Psoas muscle (tissue), 8 donors: ENCODE data around the gene BIRC7. TPM values are rescaled to one million over a fixed set of nuclear protein-coding genes. Genes with fewer than 3 reads are reported as not detected.

Experiments used
- ATAC-seq, 4 donors: fragments of 200-7000 bp; cut with Tn5 transposase; one replicate each; pipeline ENCODE4 v1.9.1; 2020; ENCODE audit warnings: moderate library complexity in 3 of 4, mild to moderate bottlenecking in 2 of 4
- DNase-seq, 2 donors: peaks; one replicate each; pipeline ENCODE4 v3.0.0-alpha.2; 2020
- H3K27ac ChIP-seq: fragments of 200-600 bp; one replicate; pipeline ENCODE4 v1.8.0; 2022
- H3K27me3 ChIP-seq, 3 donors: fragments of 200-600 bp in 1 of 3; one replicate each; pipeline versions ENCODE4 v1.6.1 to v1.8.0; 2013 to 2022; ENCODE audit warnings: low read length in 2 of 3, mild to moderate bottlenecking in 2 of 3, moderate library complexity in 1 of 3; ENCODE audit not compliant: insufficient read depth in 3 of 3
- H3K36me3 ChIP-seq, 2 donors: fragments of 200-600 bp in 1 of 2; one replicate each; pipeline versions ENCODE4 v1.6.1 to v1.8.0; 2013 to 2022; ENCODE audit warnings: low read depth in 1 of 2, mild to moderate bottlenecking in 1 of 2, moderate library complexity in 1 of 2; ENCODE audit not compliant: insufficient read depth in 1 of 2
- H3K4me1 ChIP-seq: fragments of 200-600 bp; one replicate; pipeline ENCODE4 v1.8.0; 2022
- H3K4me3 ChIP-seq: fragments of 200-600 bp; one replicate; pipeline ENCODE4 v1.8.0; 2022; ENCODE audit warnings: mild to moderate bottlenecking
- H3K9me3 ChIP-seq: fragments of 200-600 bp; one replicate; pipeline ENCODE4 v1.8.0; 2022
- WGBS, 3 donors: extraction: QIAGEN DNeasy Blood & Tissue Kit; methylation state at CpG; one replicate each; pipeline versions ENCODE4 v1.1.6 to v1.1.7; 2013; 5-methylcytosine and 5-hydroxymethylcytosine counted together
- intact Hi-C, 2 donors: fragments of 100-400 bp; cut with DNase I; formaldehyde crosslinking; loops; one replicate each; pipeline versions ENCODE4 v1.11.0 to v1.14.2; 2022
- polyA plus RNA-seq, 3 donors: library from polyadenylated mRNA; stranded (reverse); fragments of 200-250 nt; gene quantifications; one replicate each; pipeline ENCODE4 v1.2.3, GENCODE V29; 2013
- total RNA-seq, 4 donors: library from RNA; stranded (reverse); fragmentation: NEBNext Ultra II Directional in 2 of 4; extraction: Animal tissue kit (Norgen Biotek cat#: 25700) in 2 of 4; gene quantifications; one replicate each; pipeline versions ENCODE4 v1.2.1 to v1.2.4, GENCODE V29; 2021 to 2023
- TF ChIP-seq, protein P1 (sequence below): fragments of 200-600 bp; IDR thresholded peaks from one replicate; pipeline ENCODE4 v1.8.0; 2022; ENCODE audit warnings: antibody characterized with exemption
- donor health status: healthy with polysubstance abuse.
- donor health status: DM: no; HTN: no; CAD: no; lungs with moderate emphysema.
- donor health status: Bipolar disorder and iron deficiency.
- donor health status: healthy.
- donor health status: DM: yes; HTN: yes; CAD: no.
- donor health status: DM: no; HTN: no; CAD: no.
- donor health status: DM: no; HTN: no; CAD: no.
- donor health status: DM: yes; HTN: yes; CAD: no.

The BIRC7 gene
- total and polyA plus RNA-seq, 7 donors, result 0.04 TPM; not detected in 6

DNA sequence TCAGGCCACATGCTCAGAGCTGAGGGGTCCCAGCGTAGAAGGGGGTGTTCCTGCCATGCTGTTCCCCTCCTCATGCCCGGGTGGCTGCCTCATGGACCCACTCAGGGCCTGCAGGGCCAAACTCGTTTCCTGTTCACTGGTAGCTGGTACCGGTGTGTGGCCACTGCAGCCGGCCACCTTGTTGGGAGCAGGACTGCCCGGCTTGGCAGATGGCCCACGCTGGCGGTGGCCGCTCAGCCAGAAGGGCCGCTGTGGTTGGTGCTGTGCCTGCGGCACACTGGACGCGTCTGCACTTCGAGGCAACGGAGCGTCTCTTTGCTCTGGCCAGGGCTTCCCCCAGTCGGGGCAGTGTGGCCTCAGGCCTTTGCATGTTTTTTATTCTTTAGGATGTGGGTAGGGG is 47.2 kb downstream of the BIRC7 start:
- intact Hi-C loops, result loop anchor here in 1 of 2 donors (5.0 kb wide), 1 partner anchor 61 kb away; no protein-coding TSS in a partner anchor
- H3K27ac ChIP-seq, result no peak overlapping the region
- WGBS, 3 donors, result 90 to 92% (median 90%) methylated on average over 17 of the region's 17 CpGs
- no peaks in the 10 kb centered on the region for H3K4me1 ChIP-seq
- no peaks in the 10 kb centered on the region for H3K27me3 ChIP-seq
- H3K4me3 ChIP-seq, result no peak overlapping the region
- DNase-seq (peak in 1 of 2 donors; percentile 10), ATAC-seq (no peak)
- no peaks in the 10 kb centered on the region for H3K9me3 ChIP-seq
- peaks cover 3 to 94% of the 10 kb centered on the region in 2 donors for H3K36me3 ChIP-seq
- TF ChIP-seq, protein P1, sequence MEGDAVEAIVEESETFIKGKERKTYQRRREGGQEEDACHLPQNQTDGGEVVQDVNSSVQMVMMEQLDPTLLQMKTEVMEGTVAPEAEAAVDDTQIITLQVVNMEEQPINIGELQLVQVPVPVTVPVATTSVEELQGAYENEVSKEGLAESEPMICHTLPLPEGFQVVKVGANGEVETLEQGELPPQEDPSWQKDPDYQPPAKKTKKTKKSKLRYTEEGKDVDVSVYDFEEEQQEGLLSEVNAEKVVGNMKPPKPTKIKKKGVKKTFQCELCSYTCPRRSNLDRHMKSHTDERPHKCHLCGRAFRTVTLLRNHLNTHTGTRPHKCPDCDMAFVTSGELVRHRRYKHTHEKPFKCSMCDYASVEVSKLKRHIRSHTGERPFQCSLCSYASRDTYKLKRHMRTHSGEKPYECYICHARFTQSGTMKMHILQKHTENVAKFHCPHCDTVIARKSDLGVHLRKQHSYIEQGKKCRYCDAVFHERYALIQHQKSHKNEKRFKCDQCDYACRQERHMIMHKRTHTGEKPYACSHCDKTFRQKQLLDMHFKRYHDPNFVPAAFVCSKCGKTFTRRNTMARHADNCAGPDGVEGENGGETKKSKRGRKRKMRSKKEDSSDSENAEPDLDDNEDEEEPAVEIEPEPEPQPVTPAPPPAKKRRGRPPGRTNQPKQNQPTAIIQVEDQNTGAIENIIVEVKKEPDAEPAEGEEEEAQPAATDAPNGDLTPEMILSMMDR, result no peak

DNA sequence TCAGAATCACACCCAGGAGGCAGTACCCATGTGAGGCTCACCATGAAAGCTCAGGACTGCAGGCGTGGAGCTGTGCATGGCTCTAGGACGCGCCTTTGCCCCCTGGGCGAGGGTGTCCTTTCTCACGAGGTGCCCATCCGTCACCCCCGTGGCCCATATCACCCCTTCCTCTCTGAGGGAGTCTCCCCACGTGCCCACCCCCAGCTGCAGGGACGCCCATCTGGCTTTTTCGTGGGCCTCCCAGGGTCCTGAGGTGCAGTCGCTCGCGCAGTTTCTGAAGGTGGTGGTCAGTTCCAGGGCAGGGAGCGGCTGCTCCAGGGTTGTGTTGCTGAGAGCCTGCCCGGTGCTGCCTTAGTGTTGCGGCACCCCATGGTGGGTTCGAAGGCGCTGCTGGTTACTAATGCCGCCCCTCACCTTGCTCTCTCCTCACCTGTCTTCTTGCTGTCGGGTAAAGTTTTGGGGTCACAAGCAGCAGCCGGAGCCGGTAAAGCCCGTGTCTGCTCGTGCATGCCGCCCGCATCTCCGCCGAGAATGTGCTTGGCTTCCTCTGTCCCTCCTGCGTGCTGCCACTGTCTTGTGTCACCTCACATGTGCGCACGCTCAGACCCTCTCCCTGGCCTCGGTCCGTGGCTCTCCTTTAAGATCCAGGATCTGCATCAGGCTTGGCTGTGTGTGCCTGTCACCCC is 47.8 kb downstream of the BIRC7 start:
- no peaks in the 10 kb centered on the region for H3K9me3 ChIP-seq
- TF ChIP-seq, protein P1, result no peak
- no peak overlapping the region for H3K4me3 ChIP-seq
- no peaks in the 10 kb centered on the region for H3K4me1 ChIP-seq
- ATAC-seq (no peak), DNase-seq (peak in 1 of 2 donors; percentile 11)
- WGBS, 3 donors, result 90 to 95% (median 90%) methylated on average over 33 of the region's 33 CpGs
- H3K36me3 ChIP-seq, result peaks cover 4 to 94% of the 10 kb centered on the region in 2 donors
- no peak overlapping the region for H3K27ac ChIP-seq
- H3K27me3 ChIP-seq, result no peaks in the 10 kb centered on the region
- intact Hi-C loops, result loop anchor here in 1 of 2 donors (5.0 kb wide), 1 partner anchor 61 kb away; no protein-coding TSS in a partner anchor

DNA sequence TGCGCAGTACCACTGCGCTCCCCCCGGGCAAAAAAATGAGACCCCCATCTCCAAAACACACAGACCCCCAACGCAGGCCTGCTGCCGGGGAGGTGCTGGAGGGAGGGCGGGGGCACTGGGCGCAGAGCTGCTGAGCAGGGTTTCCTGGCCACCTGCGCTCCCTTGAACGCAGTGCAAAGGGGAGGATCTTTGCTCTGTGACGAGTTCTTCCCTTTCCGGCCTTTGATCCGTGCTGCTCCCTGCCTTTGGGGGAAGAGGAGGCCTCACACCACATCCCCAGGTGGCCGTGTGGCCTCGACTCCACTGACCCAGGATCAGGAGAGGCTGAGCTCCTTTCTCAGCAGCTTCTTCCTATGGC is 48.4 kb downstream of the BIRC7 start:
- no peak for ATAC-seq
- TF ChIP-seq, protein P1, result no peak
- H3K36me3 ChIP-seq, result peaks cover 6 to 93% of the 10 kb centered on the region in 2 donors
- no peak for DNase-seq
- no peaks in the 10 kb centered on the region for H3K27me3 ChIP-seq
- H3K27ac ChIP-seq, result no peak overlapping the region
- no peaks in the 10 kb centered on the region for H3K4me1 ChIP-seq
- WGBS, 3 donors, result 66 to 81% (median 73%) methylated on average over 8 to 14 of the region's 14 CpGs
- H3K9me3 ChIP-seq, result no peaks in the 10 kb centered on the region
- no peak overlapping the region for H3K4me3 ChIP-seq
- intact Hi-C loops, result loop anchor here in 1 of 2 donors (5.0 kb wide), 1 partner anchor 62 kb away; no protein-coding TSS in a partner anchor

DNA sequence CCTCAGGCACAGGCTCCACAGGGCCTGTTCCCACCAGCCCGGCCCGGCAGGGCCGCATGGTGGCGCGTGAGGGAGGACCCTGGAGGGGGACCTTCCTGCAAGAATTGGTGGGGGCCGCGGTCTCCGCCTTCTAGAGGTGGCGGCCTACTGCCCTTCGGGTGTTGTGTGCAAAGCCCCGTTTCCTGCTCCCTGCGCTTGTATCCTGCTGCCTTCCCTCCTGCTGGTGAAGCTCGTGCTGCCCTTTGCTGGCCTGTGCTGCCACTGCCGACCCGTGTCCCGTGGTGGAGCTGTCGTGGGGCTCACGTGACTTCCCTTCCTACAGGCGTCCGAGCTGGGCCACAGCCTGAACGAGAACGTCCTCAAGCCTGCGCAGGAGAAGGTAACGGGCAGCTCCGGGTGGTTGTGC is 48.8 kb downstream of the BIRC7 start:
- Histone ChIP-seq H3K36me3 (peaks cover 6 to 92% of the 10 kb centered on the region in 2 donors), H3K27me3 (no peaks in the 10 kb centered on the region), H3K27ac (no peak overlapping the region), H3K9me3 (no peaks in the 10 kb centered on the region), H3K4me1 (no peaks in the 10 kb centered on the region), H3K4me3 (no peak overlapping the region)
- intact Hi-C loops, result loop anchor here in 1 of 2 donors (5.0 kb wide), 1 partner anchor 62 kb away; no protein-coding TSS in a partner anchor
- WGBS, 3 donors, result 82 to 85% (median 84%) methylated on average over 23 to 25 of the region's 25 CpGs
- ATAC-seq, result no peak
- peak in 1 of 2 donors; percentile 12 for DNase-seq
- TF ChIP-seq, protein P1, result no peak
